Lower lobe of right lung (tissue), 2 donors: Measurements from ENCODE around the gene C3orf18. TPM values are rescaled to one million over a fixed set of nuclear protein-coding genes. Genes with fewer than 3 reads are reported as not detected.
A peak's percentile ranks its signal among the peaks of the same experiment; 100 is the strongest.

ENCODE experiments used
- ATAC-seq, 2 donors: fragments of 200-7000 bp; cut with Tn5 transposase; one replicate each; pipeline ENCODE4 v1.9.1; 2020 to 2022; ENCODE audit warnings: mild to moderate bottlenecking in 2 of 2, moderate library complexity in 2 of 2
- DNase-seq: peaks from one replicate; pipeline ENCODE4 v3.0.0-alpha.2; 2020
- H3K27ac ChIP-seq: fragments of 200-600 bp; one replicate; pipeline ENCODE4 v1.8.0; 2022
- H3K27me3 ChIP-seq: fragments of 200-600 bp; one replicate; pipeline ENCODE4 v1.8.0; 2022; ENCODE audit warnings: low read depth
- H3K36me3 ChIP-seq: fragments of 200-600 bp; one replicate; pipeline ENCODE4 v1.8.0; 2022; ENCODE audit warnings: mild to moderate bottlenecking
- H3K4me1 ChIP-seq: fragments of 200-600 bp; one replicate; pipeline ENCODE4 v1.8.0; 2022
- H3K4me3 ChIP-seq: fragments of 200-600 bp; one replicate; pipeline ENCODE4 v1.8.0; 2022; ENCODE audit warnings: mild to moderate bottlenecking
- H3K9me3 ChIP-seq: fragments of 200-600 bp; one replicate; pipeline ENCODE4 v1.8.0; 2022
- intact Hi-C: fragments of 100-400 bp; cut with DNase I; formaldehyde crosslinking; loops from one replicate; pipeline ENCODE4 v1.11.0; 2022
- total RNA-seq: library from RNA; stranded (reverse); fragmentation: NEBNext Ultra II Directional; extraction: Animal tissue kit (Norgen Biotek cat#: 25700); gene quantifications from one replicate; pipeline ENCODE4 v1.2.1, GENCODE V29; 2021
- TF ChIP-seq, protein P1 (sequence below): fragments of 200-600 bp; IDR thresholded peaks from one replicate; pipeline ENCODE4 v1.8.0; 2022; ENCODE audit warnings: antibody characterized with exemption, mild to moderate bottlenecking
- donor health status: DM: no; HTN: yes; CAD: no; lungs with severe emphysema.

The C3orf18 gene
- total RNA-seq, 1 donor from 2014 or later = 6.7 TPM

DNA sequence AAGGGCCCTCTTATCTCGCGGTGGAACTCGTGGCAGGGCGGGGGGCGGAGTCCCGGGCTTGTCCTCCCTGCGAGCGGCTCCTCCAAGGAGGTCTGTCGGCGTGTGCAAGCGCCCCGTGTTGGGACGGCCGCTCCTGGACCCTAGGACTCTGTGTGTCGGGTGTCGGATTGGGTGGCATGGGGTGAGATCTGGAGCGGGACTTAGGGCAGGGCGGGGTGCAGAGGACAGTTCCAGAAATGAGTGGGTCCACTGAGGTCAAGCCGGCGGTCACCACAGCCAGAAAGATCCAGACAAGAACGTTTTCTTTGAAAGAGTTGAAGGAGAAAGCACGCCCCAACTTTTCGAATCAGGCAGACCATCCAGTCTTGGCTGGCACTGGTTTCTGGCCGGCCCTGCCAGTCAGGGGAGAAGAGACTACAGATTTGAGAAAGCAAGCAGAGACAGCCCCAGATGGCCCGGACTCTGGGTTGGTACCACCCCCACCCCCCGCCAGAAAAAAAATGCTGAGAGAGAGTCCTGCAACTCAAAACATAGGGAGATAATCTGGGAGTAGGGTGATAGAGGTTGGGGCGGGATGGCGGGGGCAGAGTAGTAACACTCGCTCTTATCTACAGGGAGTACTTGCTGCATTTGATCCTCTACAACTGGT, 44.8 kb upstream of the C3orf18 start:
- no peaks in the 10 kb centered on the region for H3K27me3 ChIP-seq
- no peaks in the 10 kb centered on the region for H3K9me3 ChIP-seq
- peaks cover 69% of the 10 kb centered on the region for H3K4me1 ChIP-seq
- H3K4me3 ChIP-seq = peak overlapping the region; percentile 83
- ATAC-seq (no peak), DNase-seq (no peak)
- intact Hi-C loops = loop anchor here (5.0 kb wide), 1 partner anchor 40 kb away; no protein-coding TSS in a partner anchor
- peak overlapping the region; percentile 91 for H3K27ac ChIP-seq
- TF ChIP-seq, protein P1, sequence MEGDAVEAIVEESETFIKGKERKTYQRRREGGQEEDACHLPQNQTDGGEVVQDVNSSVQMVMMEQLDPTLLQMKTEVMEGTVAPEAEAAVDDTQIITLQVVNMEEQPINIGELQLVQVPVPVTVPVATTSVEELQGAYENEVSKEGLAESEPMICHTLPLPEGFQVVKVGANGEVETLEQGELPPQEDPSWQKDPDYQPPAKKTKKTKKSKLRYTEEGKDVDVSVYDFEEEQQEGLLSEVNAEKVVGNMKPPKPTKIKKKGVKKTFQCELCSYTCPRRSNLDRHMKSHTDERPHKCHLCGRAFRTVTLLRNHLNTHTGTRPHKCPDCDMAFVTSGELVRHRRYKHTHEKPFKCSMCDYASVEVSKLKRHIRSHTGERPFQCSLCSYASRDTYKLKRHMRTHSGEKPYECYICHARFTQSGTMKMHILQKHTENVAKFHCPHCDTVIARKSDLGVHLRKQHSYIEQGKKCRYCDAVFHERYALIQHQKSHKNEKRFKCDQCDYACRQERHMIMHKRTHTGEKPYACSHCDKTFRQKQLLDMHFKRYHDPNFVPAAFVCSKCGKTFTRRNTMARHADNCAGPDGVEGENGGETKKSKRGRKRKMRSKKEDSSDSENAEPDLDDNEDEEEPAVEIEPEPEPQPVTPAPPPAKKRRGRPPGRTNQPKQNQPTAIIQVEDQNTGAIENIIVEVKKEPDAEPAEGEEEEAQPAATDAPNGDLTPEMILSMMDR = no peak
- H3K36me3 ChIP-seq = peaks cover 10% of the 10 kb centered on the region

- peak within 1 kb of the TSS; percentile 83 for H3K4me3 ChIP-seq
- peak; percentile 98 for DNase-seq
- peak within 1 kb of the TSS; percentile 91 for H3K27ac ChIP-seq
- intact Hi-C loops = loop anchor here (5.0 kb wide), 1 partner anchor 39 kb away; no protein-coding TSS in a partner anchor
- peak; percentile 86 to 89 for ATAC-seq
- H3K27me3 ChIP-seq = no peaks in the 10 kb centered on the region
- peaks cover 17% of the 10 kb centered on the region for H3K36me3 ChIP-seq
- peaks cover 76% of the 10 kb centered on the region for H3K4me1 ChIP-seq
- TF ChIP-seq, protein P1 = peak; percentile 73
- no peaks in the 10 kb centered on the region for H3K9me3 ChIP-seq
These were observed 44.1 kb upstream of the C3orf18 start, which contains the start of gene CISH for GRCh38 chr3:50611464-50612233. Gene CISH (minus strand): TSS chr3:50611774. CDS start chr3:50611650, 124 bp downstream.

DNA sequence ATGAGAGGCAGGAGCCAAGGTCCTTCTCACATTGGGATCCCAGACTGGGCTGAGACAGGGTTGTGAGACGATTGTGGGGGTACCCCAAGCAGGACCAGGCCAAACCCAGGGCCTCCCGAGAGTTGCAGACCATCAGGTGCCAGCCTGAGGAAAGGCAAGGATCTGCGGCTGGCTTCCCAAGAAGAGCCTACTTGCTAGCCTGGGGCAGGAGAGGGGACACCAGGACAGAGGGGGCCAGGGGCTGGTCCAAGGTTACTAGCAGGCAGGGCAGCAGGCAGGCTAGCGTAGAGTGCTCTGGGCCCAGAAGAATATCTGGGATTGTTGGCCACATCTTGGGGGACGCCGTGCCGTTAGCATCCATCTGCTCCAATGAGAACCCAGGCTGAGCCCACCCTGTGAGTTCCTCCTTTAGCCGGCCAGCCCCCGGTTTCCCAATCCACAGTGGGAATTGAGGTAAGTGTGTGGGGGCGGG, 43.5 kb upstream of the C3orf18 start:
- Histone ChIP-seq H3K36me3 (peaks cover 23% of the 10 kb centered on the region), H3K27ac (peak overlapping the region; percentile 91), H3K4me1 (peaks cover 77% of the 10 kb centered on the region), H3K4me3 (peak overlapping the region; percentile 83), H3K27me3 (no peaks in the 10 kb centered on the region), H3K9me3 (no peaks in the 10 kb centered on the region)
- intact Hi-C loops = loop anchor here (5.0 kb wide), 1 partner anchor 39 kb away; no protein-coding TSS in a partner anchor
- TF ChIP-seq, protein P1 = no peak
- DNase-seq (no peak), ATAC-seq (peak in 1 of 2 donors; percentile 0)

DNA sequence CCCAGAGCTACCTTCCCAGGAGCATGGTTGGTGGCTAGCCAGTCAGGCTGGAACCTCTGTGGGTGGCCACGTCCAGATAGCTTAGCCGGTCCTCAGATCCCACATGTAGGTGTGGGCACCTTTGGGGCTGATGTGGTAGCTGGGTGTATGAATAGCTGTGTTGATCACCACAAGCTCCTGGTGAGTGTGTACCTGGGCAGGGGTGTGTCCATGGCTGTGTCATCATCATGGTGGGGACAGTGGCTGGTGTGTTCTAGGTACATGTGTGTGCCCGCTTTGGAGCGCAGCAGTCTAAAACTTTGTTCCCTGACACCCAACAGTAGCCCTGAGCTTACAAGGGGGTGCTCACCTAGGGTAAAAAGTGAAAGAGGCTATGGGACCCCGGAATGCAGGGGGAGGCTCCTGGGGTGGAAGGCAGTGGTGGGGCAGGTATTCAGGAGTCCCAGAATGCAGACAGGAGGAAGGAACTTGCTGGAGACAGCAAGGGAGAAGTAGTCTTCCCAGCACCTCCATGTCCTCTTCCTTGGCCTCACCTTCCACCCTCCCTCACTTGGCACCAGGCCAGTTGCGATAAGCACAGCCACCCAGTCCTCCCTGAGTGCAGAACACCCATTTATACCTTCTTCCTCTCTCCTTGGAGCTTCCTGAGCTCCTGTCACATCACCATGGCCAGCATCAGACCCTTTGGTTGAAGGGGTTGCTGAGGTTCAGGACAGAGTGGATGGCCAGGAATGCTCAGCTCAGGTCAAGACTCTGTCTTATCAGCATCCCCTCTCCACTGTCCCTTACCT, 42.8 kb upstream of the C3orf18 start:
- ATAC-seq = no peak
- H3K27ac ChIP-seq = peak overlapping the region; percentile 91
- no peaks in the 10 kb centered on the region for H3K9me3 ChIP-seq
- H3K36me3 ChIP-seq = peaks cover 28% of the 10 kb centered on the region
- H3K4me1 ChIP-seq = peaks cover 79% of the 10 kb centered on the region
- intact Hi-C loops = loop anchor here (5.0 kb wide), 1 partner anchor 38 kb away; no protein-coding TSS in a partner anchor
- no peaks in the 10 kb centered on the region for H3K27me3 ChIP-seq
- TF ChIP-seq, protein P1 = no peak
- peak; percentile 74 for DNase-seq
- peak overlapping the region; percentile 83 for H3K4me3 ChIP-seq

DNA sequence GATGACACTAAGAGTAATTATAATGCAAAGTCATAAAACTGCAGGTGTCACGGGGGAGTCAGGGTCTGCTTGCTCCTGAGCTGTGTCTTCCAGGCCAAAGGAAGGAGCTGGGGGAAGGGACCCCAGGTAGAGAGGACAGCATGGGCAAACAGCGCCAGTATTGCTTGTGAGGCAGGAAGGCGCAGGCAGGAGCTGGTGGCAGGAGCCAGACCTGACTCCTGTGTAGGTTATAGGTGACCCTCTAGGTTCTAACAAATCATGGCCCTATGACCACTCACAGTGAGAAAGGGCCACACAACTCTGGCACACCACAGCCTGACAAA, 42.2 kb upstream of the C3orf18 start:
- intact Hi-C loops = loop anchor here (5.0 kb wide), 1 partner anchor 37 kb away; no protein-coding TSS in a partner anchor
- no peak for ATAC-seq

More for the DNA sequence above, 42.2 kb upstream of the C3orf18 start:
- peak overlapping the region; percentile 91 for H3K27ac ChIP-seq
- no peaks in the 10 kb centered on the region for H3K9me3 ChIP-seq
- TF ChIP-seq, protein P1 = no peak
- peaks cover 85% of the 10 kb centered on the region for H3K4me1 ChIP-seq
- peak overlapping the region; percentile 83 for H3K4me3 ChIP-seq
- no peak for DNase-seq
- H3K36me3 ChIP-seq = peaks cover 35% of the 10 kb centered on the region
- H3K27me3 ChIP-seq = no peaks in the 10 kb centered on the region
